ENCODE measurements around the gene CDC42BPB.

- TF ChIP-seq LEF1 (IDR thresholded peaks at IDR 0.05; ENCODE audit: borderline replicate concordance) (no peak), FOXM1 (IDR thresholded peaks at IDR 0.05; ENCODE audit: borderline replicate concordance) (no peak), BHLHE40 (IDR thresholded peaks at IDR 0.05; ENCODE audit: borderline replicate concordance) (no peak), ELF4 (IDR thresholded peaks at IDR 0.05) (no peak)
Observed at GRCh38 chr14:102927346-102927877, 129.9 kb downstream of the CDC42BPB start.
